ENCODE measurements around the gene STOX2. TPM values are rescaled to one million over a fixed set of nuclear protein-coding genes. Genes with fewer than 3 reads are reported as not detected.

The STOX2 gene
- total and polyA plus RNA-seq, 2 of the 8 experiments (the other 6 are each of a cell fraction or from before 2014, with no cell fraction given): 5.5 to 20.0 TPM

- TF ChIP-seq CHD7 (IDR thresholded peaks at IDR 0.05; ENCODE audit: insufficient replicate concordance, low read length) (no peak), TCF12 (IDR thresholded peaks at IDR 0.05; ENCODE audit: low read depth, low read length) (no peak), GTF2F1 (IDR thresholded peaks at IDR 0.05; ENCODE audit: borderline replicate concordance, low read depth, low read length) (no peak), MAX (IDR thresholded peaks at IDR 0.05) (no peak), BACH1 (IDR thresholded peaks at IDR 0.05; ENCODE audit: low read length) (no peak), TBP (IDR thresholded peaks at IDR 0.05; ENCODE audit: low read depth, low read length) (no peak), CTCF (IDR thresholded peaks at IDR 0.05; ENCODE audit: control extremely low read depth in 1 of 3, insufficient read depth in 1 of 3, low read depth in 1 of 3, low read length in 3 of 3) (no peak)
Observed at GRCh38 chr4:183936574-183937345, 31.7 kb downstream of the STOX2 start (continued).
